Measurements from ENCODE around the gene SH3BP1. TPM values are rescaled to one million over a fixed set of nuclear protein-coding genes. Genes with fewer than 3 reads are reported as not detected.

The SH3BP1 gene
- total and polyA plus RNA-seq, 2 of the 13 experiments (the other 11 are each of a cell fraction or from before 2014, with no cell fraction given) = 8.4 to 18.5 TPM

DNA sequence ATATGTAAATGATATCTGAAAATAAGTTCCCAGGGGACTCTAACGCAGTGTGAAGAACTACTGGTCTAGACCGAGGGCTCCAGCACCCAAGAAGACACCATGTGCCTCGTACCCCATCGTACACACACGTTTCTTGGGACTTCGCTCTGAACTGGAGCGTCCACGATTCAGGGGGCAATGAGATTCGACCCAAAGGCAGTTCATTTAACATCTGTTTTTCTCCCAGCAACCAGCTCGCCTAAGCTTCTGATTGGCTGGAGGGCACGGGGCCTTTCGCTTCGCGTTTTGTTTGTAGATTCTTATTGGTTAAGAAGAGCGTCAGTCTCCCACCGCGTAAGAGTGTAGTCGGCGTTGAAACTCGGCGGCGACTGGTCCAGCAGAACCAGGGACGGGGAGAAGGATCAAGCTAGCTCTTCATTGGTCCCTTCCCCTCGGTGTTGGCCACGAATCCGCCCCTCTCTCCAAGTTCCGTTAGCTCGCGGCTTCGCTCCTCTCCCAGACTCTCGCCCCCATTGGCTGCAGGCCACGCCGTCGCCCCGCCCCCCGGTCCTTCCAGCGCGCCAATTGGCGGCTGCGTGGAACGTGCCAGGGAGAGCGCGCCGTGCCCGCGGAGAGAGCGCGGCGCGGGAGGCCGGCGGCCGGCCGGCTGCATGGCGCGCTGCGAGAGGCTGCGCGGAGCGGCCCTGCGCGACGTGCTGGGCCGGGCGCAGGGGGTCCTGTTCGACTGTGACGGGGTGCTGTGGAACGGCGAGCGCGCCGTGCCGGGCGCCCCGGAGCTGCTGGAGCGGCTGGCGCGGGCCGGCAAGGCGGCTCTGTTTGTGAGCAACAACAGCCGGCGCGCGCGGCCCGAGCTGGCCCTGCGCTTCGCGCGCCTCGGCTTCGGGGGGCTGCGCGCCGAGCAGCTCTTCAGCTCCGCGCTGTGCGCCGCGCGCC lies 18.9 kb downstream of the SH3BP1 start, which contains the start of gene PDXP (continued):
- TF ChIP-seq, protein P1, sequence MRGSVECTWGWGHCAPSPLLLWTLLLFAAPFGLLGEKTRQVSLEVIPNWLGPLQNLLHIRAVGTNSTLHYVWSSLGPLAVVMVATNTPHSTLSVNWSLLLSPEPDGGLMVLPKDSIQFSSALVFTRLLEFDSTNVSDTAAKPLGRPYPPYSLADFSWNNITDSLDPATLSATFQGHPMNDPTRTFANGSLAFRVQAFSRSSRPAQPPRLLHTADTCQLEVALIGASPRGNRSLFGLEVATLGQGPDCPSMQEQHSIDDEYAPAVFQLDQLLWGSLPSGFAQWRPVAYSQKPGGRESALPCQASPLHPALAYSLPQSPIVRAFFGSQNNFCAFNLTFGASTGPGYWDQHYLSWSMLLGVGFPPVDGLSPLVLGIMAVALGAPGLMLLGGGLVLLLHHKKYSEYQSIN (CRISPR knock-in tag; IDR thresholded peaks at IDR 0.05; ENCODE audit: borderline replicate concordance) = no peak
- TF ChIP-seq REL (CRISPR knock-in tag; conservative IDR thresholded peaks at IDR 0.05) = no peak
- no peak for TF ChIP-seq ATRX (CRISPR knock-in tag; IDR thresholded peaks at IDR 0.05; ENCODE audit: borderline replicate concordance)
- TF ChIP-seq NAIF1 (CRISPR knock-in tag; IDR thresholded peaks at IDR 0.05; ENCODE audit: borderline replicate concordance) = no peak
- TF ChIP-seq TEAD2 (CRISPR knock-in tag; IDR thresholded peaks at IDR 0.05) = no peak
- TF ChIP-seq, protein P2, sequence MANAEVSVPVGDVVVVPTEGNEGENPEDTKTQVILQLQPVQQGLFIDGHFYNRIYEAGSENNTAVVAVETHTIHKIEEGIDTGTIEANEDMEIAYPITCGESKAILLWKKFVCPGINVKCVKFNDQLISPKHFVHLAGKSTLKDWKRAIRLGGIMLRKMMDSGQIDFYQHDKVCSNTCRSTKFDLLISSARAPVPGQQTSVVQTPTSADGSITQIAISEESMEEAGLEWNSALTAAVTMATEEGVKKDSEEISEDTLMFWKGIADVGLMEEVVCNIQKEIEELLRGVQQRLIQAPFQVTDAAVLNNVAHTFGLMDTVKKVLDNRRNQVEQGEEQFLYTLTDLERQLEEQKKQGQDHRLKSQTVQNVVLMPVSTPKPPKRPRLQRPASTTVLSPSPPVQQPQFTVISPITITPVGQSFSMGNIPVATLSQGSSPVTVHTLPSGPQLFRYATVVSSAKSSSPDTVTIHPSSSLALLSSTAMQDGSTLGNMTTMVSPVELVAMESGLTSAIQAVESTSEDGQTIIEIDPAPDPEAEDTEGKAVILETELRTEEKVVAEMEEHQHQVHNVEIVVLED (CRISPR knock-in tag; IDR thresholded peaks at IDR 0.05; ENCODE audit: borderline replicate concordance) = peak; percentile 77; the same call in 1 of the 2 replicates
- TF ChIP-seq ZBTB8A (CRISPR knock-in tag; IDR thresholded peaks at IDR 0.05; ENCODE audit: borderline replicate concordance, low read depth) = no peak
- 0 out of 2 replicates have a peak, but pooled peaks have one; percentile 30 for TF ChIP-seq BRD4 (CRISPR knock-in tag; IDR thresholded peaks at IDR 0.05)
- TF ChIP-seq ZBTB1 (CRISPR knock-in tag; IDR thresholded peaks at IDR 0.05; ENCODE audit: borderline replicate concordance) = no peak
- TF ChIP-seq, protein P3, sequence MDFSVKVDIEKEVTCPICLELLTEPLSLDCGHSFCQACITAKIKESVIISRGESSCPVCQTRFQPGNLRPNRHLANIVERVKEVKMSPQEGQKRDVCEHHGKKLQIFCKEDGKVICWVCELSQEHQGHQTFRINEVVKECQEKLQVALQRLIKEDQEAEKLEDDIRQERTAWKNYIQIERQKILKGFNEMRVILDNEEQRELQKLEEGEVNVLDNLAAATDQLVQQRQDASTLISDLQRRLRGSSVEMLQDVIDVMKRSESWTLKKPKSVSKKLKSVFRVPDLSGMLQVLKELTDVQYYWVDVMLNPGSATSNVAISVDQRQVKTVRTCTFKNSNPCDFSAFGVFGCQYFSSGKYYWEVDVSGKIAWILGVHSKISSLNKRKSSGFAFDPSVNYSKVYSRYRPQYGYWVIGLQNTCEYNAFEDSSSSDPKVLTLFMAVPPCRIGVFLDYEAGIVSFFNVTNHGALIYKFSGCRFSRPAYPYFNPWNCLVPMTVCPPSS (IDR thresholded peaks at IDR 0.05) = no peak
- no peak for TF ChIP-seq RBM39 (IDR thresholded peaks at IDR 0.05; ENCODE audit: low read depth, low read length, poor library complexity, severe bottlenecking)
- TF ChIP-seq MEIS2 (CRISPR knock-in tag; IDR thresholded peaks at IDR 0.05) = peak; percentile 74; the same call in 1 of the 2 replicates
- TF ChIP-seq SIN3B (IDR thresholded peaks at IDR 0.05; ENCODE audit: low read length) = 0 out of 2 replicates have a peak, but pooled peaks have one; percentile 4
- no peak for TF ChIP-seq ZNF256 (CRISPR knock-in tag; conservative IDR thresholded peaks at IDR 0.05)
- TF ChIP-seq KMT2A (CRISPR knock-in tag; IDR thresholded peaks at IDR 0.05) = no peak
- TF ChIP-seq ZNF546 (CRISPR knock-in tag; conservative IDR thresholded peaks at IDR 0.05) = no peak; the same call in 1 of the 2 replicates
- no peak for TF ChIP-seq PLRG1 (conservative IDR thresholded peaks at IDR 0.05)
- TF ChIP-seq, protein P4, sequence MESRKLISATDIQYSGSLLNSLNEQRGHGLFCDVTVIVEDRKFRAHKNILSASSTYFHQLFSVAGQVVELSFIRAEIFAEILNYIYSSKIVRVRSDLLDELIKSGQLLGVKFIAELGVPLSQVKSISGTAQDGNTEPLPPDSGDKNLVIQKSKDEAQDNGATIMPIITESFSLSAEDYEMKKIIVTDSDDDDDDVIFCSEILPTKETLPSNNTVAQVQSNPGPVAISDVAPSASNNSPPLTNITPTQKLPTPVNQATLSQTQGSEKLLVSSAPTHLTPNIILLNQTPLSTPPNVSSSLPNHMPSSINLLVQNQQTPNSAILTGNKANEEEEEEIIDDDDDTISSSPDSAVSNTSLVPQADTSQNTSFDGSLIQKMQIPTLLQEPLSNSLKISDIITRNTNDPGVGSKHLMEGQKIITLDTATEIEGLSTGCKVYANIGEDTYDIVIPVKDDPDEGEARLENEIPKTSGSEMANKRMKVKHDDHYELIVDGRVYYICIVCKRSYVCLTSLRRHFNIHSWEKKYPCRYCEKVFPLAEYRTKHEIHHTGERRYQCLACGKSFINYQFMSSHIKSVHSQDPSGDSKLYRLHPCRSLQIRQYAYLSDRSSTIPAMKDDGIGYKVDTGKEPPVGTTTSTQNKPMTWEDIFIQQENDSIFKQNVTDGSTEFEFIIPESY (CRISPR knock-in tag; IDR thresholded peaks at IDR 0.05) = no peak
- TF ChIP-seq ARHGAP35 (CRISPR knock-in tag; IDR thresholded peaks at IDR 0.05; ENCODE audit: borderline replicate concordance) = no peak
- TF ChIP-seq, protein P5, sequence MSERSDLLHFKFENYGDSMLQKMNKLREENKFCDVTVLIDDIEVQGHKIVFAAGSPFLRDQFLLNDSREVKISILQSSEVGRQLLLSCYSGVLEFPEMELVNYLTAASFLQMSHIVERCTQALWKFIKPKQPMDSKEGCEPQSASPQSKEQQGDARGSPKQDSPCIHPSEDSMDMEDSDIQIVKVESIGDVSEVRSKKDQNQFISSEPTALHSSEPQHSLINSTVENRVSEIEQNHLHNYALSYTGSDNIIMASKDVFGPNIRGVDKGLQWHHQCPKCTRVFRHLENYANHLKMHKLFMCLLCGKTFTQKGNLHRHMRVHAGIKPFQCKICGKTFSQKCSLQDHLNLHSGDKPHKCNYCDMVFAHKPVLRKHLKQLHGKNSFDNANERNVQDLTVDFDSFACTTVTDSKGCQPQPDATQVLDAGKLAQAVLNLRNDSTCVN (CRISPR knock-in tag; IDR thresholded peaks at IDR 0.05; ENCODE audit: borderline replicate concordance) = no peak

Measured in HepG2 (cell line).